HG03097 (cell line): ENCODE results near the gene C12orf43.

Source experiments
- ATAC-seq: cut with Tn5 transposase; IDR thresholded peaks from one replicate; pipeline ENCODE4 v1.9.1; 2021; ENCODE audit not compliant: unreplicated experiment, low FRiP score

The C12orf43 gene

DNA sequence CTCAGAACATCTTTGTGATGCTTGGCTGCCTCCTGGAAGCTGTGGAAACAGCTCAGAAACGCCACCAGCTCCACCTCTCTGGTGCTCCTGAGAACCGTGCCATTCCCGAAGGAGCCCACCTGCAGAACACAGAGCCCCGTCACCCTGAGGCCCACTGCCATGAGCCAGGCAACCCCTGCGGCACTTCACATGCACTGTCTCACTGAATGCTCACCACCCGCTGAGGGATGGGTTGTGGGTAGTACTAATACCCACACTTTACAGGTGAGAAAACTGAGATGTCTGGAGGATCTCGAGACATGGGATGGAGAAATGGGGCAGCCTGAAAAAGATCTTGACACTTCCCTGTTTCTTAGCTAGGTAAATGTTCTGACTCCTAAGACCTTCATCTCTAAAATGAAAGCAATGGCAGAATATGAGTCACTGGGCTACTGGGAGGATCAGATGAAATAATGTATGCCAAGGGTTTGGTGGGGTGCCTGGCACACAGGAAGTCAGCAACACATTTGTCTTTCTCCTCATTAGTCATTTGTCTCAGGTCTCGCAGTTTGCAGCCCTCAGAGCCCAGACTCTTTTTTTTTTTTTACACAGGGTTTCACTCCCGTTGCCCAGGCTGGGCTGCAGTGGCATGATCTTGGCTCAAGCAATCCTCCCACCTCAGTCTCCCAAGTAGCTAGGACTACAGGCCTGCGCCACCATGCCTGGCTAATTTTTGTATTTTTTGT is 17.5 kb upstream of the C12orf43 start:
- no peak for ATAC-seq

DNA sequence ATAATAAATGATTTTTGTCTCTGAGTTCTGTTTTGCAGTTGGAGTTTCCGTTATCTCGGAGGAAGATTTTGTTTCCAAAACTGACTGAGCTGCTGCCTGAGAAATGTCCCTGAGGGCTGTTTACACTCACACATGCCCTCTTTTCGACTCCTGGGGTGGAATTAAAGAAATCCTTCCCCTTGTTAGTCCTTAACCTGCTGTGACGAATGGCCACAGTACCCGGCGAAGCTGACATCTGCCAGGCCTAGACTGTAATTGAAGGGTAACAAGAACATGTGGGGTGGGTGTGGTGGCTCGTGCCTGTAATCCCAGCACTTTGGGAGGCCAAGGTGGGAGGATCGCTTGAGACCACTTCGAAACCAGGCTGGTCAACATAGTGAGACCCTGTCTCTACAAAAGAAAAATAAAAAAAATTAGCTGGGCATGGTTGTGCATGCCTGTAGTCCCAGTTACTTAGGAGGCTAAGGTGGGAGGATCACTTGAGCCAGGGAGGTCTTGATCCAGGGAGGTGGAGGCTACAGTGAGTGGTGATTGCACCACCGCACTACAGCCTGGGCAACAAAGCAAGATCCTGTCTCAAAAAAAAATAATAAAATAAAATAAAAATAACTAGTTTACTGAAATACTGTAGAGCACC is 14.4 kb upstream of the C12orf43 start:
- no peak for ATAC-seq

DNA sequence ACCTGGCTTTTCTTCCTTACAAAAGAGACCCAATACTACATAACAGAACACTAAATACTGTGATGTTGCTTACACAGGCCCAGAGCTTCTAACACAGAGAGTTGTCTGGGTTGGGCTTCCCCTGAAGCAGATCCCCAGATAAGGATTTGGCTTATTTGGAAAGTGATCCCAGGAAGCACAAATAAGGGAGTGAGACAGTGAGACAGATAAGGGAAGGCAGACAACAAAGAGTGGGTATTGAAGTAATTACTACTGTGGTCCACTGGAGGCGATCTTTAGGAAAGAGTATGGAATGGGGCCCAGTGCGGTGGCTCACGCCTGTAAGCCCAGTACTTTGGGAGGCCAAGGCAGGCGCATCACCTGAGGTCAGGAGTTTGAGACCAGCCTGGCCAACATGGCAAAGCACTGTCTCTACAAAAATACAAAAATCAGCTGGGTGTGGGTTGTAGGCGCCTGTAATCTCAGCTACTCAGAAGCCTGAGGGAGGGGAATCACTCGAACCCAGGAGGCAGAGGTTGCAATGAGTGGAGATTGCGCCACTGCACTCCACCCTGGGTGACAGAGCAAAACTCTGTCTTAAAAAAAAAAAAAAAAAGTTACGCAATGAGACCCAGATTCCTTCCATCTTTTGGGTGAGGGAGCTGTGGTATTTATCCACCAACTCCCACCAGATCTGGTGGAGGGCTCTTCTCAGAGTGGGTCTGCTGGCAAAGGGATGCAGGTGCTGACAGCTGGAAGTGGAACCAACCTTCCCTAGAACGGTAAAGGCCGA is 10.2 kb upstream of the C12orf43 start:
- no peak for ATAC-seq

DNA sequence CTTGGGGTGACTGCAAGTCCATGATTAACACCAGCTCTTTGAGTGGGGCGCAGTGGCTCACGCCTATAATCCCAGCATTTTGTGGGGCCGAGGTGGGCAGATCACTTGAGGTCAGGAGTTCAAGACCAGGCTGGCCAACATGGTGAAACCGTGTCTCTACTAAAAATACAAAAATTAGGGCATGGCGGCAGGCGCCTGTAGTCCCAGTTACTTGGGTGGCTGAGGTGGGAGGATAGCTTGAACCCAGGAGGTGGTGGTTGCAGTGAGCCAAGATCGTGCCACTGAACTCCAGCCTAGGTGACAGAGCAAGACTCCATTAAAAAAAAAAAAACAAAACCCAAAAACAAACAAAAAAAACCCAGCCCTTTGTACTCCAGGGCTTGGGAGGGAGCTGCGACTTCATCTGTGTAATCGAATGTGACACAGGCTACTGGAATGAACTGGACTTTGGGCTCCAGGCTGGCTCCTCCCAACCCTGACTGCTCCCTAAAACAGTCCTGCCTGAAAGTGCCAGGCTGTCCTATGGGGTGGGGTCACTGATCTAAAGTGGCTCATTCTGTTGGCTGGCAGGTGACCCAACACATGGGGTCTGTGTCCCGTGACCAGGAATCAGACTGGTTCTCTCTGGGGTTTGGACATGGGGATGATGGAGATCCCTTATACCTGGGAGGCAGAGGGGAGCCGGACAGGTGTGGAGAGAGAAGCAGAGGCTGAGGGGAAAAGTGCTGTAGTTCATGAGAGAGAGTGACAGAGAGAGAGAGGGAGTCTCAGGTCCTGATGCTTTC is 9.3 kb upstream of the C12orf43 start:
- ATAC-seq = no peak

DNA sequence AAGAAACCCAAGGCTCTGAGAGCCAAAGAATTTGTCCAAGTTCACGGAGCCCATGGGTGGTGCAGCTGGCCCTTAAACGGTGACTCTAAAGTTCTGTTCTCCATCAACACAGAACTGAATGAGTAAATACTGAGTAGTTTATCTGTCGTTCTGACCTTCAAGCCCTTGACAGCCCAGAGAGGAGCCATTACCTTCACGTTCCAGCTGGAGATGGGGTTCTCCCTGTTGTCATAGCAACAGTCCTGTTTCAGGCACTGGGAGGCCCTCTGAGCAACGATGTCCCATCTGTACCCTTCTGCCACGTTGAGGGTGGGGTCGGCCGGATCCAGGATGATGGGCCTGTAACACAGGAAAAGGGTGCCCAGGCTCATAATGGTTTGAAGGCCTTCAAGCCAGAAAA is 7.5 kb upstream of the C12orf43 start:
- no peak for ATAC-seq

DNA sequence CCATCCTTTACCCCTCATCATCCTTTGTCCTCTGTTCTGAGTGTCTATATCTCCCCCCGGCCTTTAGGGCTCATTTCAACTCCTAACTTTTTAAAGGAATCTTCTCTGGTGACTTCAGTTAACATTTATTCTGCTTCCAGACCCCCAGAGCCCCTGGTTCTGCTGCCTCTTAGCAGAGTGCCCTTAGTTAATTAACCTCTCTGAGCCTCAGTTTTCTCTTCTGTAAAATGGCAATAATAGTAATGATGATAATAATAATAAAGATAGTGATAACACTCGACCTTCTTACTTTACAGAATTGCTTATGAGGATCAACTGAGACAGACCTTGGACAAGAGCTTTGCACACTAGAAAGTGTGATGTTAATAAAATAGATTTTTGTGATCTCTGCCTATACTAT is 6.4 kb upstream of the C12orf43 start:
- ATAC-seq = no peak

DNA sequence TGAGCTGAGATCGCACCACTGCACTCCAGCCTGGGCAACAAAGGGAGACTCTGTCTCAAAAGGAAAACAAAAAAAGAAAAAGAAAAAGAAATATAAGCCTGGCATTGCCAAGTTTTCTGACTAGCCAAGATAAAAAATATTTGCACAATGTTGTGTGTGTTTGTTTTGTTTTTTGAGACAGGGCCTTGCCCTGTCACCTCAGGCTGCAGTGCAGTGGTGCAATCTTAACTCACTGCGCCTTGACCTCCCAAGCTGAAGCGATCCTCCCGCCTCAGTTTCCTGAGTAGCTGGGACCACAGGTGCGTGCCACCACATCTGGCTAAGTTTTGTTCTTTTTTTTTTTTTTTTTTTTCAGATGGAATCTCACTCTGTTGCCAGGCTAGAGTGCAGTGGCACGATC is 5.5 kb upstream of the C12orf43 start:
- ATAC-seq = no peak

DNA sequence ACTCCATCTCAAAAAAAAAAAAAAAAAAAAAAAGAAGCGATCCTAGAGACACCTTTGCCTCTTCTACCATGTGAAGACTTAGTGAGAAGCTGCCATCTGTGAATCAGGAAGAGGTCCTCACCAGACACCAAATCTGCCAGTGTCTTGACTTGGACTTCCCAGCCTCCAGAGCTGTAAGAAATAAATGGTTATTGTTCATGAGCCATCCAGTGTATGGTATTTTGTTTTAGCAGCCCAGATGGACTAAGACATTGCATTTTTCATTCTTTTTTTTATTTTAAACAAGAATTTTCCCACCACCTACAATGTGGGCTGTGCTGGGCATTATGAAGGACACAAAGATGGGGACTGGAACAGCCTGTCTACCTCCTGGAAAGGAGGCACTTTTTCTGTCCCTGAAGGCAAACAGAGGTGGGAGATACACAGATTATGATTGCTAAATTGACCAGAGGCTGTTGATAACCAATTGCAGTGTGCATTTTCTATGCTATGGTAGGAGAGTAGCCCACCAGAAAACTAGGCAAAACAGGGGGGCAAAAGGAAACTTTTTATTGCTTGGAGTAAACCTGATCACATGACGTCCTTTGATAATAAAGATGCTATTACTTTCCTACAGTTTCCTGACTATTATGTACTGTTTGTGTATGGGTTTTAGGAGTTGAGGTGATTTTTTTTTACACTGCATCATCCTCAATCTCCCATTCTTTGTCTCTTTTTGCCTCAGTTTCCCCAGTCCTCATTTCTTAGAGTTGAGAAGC is 2.8 kb upstream of the C12orf43 start:
- ATAC-seq = no peak

DNA sequence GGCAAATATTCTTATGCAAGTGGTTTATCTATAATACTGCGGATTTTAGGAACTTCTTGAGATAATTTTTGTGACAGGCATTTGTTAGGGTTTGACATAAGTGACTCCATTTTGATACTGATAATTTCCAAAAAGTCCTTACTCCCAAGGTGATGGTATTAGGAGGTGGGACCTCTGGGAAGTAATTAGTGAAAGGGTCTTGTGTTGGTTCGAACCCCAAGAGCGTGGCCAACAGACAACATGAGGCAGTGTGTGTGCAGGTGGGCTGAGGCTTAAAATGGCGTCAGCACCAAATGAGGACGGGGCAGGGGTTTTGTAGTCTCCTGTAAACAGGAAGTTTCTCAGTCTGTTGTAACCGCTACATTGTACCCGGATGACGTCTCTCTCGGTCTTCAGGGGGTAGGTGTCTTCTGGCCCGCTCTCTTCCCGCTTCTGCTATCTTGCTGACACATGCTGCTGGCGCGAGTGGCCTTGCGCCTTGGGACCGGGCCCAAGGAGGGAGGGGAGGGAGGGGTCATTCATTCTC is 1.7 kb upstream of the C12orf43 start:
- ATAC-seq = no peak

DNA sequence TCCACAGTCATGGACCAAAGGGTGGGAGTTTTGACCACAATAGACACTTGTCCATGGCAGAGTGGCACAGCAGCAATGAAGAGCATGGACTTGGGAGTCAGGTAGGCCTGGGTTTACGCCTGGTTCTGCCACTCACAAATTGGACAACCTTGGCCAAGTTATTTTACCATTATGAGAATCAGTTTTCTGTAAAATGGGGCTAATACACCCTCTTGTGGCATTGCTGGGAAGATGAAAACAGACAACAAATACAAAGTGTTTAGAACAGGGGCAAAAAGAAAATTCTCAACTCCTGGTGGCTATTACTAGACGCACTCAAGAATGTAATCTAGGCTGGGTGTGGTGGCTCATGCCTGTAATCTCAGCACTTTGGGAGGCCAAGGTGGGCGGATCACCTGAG is 2.6 kb downstream of the C12orf43 start:
- ATAC-seq = no peak

DNA sequence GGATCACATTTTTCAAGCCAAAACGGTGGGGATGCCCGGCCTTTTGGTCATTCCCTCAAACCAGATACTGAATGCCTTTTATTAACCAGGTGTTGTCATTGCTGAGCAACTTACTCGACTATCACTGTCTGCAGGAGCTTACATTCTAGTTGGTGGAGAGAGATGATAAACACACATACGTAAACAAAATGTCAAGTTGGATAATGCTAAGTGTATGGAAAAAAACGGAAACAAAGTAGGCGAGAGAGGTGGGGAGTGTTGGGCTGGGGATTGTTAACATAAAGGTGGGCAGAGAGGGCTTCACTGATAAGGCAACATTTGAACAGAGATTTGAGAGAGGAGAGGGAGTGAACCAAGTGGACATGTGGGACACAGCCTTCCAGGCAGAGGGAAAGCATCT is 4.5 kb downstream of the C12orf43 start:
- no peak for ATAC-seq

DNA sequence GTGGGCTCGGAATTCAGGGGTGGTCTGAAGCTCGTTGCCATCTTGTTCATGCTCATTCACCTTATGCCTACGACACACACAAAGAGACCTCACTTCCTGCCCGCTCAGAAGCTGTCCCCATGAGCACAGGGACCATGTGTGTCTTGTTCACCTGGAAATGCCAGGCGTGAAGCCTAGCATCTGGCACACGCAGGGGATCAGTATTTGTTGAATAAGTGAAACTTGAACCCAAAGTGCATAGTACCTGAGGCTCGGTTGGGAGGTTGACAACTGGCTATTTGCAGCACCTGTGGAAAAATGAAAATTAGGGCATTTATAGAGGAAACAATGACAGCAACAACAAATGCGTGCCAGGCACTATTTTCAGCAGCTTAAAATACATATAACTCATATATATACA is 5.4 kb downstream of the C12orf43 start:
- no peak for ATAC-seq

DNA sequence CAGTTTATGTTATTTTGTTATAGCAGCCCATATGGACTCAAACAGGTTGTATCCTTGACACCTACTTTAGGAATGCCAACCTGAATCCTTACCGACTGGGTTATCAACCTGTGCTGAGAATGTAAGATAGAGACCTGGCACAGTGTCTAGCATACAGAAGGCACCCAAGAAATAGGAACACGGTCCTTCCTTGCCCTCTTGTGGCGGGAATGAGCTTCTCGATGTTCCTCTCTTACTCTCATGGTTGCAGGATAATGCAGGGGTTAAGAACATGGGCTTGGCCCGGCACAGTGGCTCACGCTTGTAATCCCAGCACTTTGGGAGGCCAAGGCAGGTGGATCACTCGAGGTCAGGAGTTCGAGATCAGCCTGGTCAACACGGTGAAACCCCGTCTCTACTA is 6.5 kb downstream of the C12orf43 start:
- no peak for ATAC-seq

DNA sequence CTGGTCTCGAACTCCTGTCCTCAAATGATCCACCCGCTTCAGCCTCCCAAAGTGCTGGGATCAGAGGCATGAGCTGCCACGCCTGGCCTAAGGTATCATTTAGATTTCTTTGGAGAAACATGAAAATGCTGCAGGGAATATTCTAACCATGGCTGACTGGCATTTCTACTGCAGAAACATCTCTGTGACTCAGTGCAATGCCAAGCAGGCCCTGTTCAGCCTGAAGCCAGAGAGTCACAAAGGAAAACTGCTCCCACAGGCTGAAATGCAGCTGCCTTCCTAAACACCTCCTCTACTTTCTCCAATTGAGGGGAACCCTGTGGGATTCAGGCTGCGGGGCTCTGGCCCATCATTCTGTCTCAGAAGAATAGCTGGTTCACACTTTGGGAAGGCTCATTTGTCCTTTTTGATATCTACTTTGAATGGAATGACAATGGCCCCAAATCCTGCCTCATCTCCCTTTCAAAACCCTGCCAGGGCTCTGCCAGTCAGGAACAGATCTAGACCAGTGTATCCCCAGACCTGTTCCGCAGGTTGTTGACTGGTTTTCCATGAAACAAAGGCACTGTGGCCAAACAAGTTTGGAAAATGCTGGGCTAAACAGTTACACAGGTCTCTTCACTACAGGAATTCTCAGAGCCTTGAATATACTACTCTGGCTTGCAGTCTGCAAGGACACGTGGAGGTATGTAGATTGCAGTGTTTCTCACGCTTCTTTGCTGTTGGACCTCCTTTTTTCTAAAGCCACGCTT is 7.8 kb downstream of the C12orf43 start:
- ATAC-seq = no peak

DNA sequence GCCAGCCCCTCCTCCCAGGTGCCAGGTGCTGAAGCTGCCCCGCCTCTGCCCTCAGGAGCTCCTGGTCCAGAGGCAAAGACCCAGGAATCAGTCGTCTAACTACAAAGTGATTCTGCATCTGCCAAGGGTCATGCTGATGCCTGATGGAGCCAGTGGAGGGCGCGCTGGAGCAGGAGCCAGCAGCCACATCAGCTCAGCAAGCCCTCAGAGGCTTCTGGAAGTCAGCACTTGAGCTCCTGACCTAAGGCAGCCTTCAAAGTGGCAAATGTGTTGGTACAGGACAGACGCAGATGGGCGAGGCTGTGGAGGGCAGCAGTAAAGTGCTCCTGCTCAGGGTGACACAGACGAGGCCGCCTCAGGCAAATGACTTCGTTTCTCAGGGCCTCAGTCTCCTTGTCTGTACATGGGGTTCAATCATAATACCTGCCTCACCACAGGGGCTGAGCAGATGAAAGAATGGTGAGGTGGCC is 10.9 kb downstream of the C12orf43 start:
- ATAC-seq = no peak

DNA sequence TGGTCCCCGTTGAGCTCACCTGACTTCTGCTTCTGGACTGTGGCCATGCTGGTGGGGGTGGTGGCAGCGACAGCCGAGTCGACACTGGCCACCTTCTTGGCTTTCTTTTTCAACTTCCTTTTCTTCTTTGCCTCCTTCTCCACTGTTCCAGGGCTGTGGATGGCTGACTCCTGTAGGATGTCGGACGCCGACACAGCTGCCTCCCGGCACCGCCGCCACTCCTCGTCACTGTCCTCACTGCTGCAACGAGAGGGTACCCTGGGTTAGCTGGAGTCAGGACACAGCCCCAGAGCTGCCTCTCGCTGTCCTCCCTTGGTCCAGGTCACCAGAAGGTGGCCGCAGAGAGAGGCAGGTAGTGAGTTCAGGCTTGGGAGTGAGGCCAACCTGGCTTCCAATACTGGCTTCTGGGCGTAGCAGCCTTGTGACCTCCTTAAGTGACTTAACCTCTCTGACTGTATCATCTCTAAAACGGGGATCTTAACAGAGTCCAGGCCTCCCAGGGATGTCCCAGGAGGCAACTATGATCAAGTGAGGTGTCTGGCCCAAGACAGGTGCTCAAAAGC is 12.0 kb downstream of the C12orf43 start:
- ATAC-seq = no peak

DNA sequence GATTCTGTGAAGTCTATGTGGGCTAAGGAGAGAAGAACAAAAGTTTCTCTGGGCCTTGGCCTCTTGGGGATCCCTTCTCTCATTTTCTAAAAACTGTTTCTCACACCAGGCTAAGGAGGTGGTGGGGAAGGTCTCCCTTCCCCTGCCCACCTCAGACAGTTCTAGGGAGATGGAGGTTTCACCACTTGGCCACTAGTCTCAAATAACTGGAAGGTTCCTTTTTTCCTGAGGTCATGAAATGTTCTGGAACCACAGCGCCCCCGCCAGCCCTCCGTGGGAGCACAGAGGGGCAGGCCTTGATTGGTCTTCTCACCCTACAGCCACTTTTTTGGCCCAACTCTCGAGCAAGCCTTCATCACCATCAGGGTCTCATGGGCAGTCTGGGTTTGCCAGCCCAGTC is 12.6 kb downstream of the C12orf43 start:
- ATAC-seq = no peak

DNA sequence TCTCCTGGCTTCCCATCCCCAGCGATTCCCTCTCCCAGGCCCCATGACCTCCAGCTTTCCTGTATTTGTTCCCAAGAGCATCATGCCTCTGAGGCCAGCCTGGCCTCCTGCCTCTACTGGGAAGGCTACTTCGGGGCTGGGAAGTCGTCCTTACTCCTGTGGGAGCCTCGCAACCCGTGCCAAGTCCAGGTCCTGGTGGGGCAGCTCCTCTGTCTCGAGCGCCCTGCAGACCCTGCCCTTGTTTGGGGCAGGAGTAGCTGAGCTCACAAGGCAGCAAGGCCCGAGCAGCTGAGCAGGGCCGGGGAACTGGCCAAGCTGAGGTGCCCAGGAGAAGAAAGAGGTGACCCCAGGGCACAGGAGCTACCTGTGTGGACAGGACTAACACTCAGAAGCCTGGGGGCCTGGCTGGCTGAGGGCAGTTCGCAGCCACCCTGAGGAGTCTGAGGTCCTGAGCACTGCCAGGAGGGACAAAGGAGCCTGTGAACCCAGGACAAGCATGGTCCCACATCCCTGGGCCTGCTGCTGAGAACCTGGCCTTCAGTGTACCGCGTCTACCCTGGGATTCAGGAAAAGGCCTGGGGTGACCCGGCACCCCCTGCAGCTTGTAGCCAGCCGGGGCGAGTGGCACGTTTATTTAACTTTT is 14.3 kb downstream of the C12orf43 start:
- ATAC-seq = no peak
